Osteoblast (primary cell): ENCODE results near the gene RBM11. TPM values are rescaled to one million over a fixed set of nuclear protein-coding genes. Genes with fewer than 3 reads are reported as not detected.
"Not testable (repeated sequence)": the region's sequence is repeated elsewhere in the genome, so short reads cannot be mapped to it uniquely, and the experiment has no call there.

Source experiments
- DNase-seq: peaks from one replicate; pipeline ENCODE4 v3.0.0; 2011; ENCODE audit warnings: low spot score, mixed read lengths; ENCODE audit not compliant: insufficient read length; ENCODE audit errors: missing footprints
- H2AFZ ChIP-seq: 2 replicates; pipeline ENCODE4 v1.6.0; 2011; ENCODE audit warnings: mild to moderate bottlenecking, low read length
- H3K27ac ChIP-seq: 2 replicates; pipeline ENCODE4 v1.5.1; 2011; ENCODE audit warnings: mild to moderate bottlenecking, low read depth, low read length, moderate library complexity
- H3K27me3 ChIP-seq: 2 replicates; pipeline ENCODE4 v1.6.0; 2012; ENCODE audit warnings: mild to moderate bottlenecking, control low read depth, inconsistent platforms, low read length, moderate library complexity; ENCODE audit not compliant: insufficient read depth
- H3K36me3 ChIP-seq: 2 replicates; pipeline ENCODE4 v1.5.1; 2011; ENCODE audit warnings: mild to moderate bottlenecking, low read length, control low read depth, moderate library complexity; ENCODE audit not compliant: insufficient read depth
- H3K4me1 ChIP-seq: 2 replicates; pipeline ENCODE4 v1.5.1; 2011; ENCODE audit warnings: mild to moderate bottlenecking, low read length, control low read depth, moderate library complexity; ENCODE audit not compliant: insufficient read depth
- H3K4me2 ChIP-seq: 2 replicates; pipeline ENCODE4 v1.6.0; 2011; ENCODE audit warnings: mild to moderate bottlenecking, low read length; ENCODE audit not compliant: insufficient read depth
- H3K4me3 ChIP-seq: fragments of 200-600 bp; sonication (generic); 3 replicates; pipeline ENCODE4 v1.5.1; 2012; ENCODE audit warnings: mild to moderate bottlenecking, low read length, inconsistent platforms; ENCODE audit not compliant: insufficient read depth
- H3K79me2 ChIP-seq: 2 replicates; pipeline ENCODE4 v1.6.0; 2012; ENCODE audit warnings: mild to moderate bottlenecking, low read length, control low read depth, inconsistent platforms; ENCODE audit not compliant: insufficient read depth
- H3K9me3 ChIP-seq: 2 replicates; pipeline ENCODE4 v1.5.1; 2011; ENCODE audit warnings: low read depth, low read length, control low read depth
- H4K20me1 ChIP-seq: 2 replicates; pipeline ENCODE4 v1.6.0; 2012; ENCODE audit warnings: mild to moderate bottlenecking, low read length, control low read depth; ENCODE audit not compliant: insufficient read depth
- total RNA-seq: library from RNA; depleted of rRNA; stranded (reverse); fragments of >200 nt; gene quantifications from 2 replicates; pipeline ENCODE4 v1.2.3, GENCODE V29; 2012
- TF ChIP-seq, protein P1 (sequence below): IDR thresholded peaks from 2 replicates; pipeline ENCODE4 v1.5.1; 2011; ENCODE audit warnings: mild to moderate bottlenecking, low read depth, low read length, moderate library complexity; ENCODE audit errors: extremely low read depth

The RBM11 gene, protein sequence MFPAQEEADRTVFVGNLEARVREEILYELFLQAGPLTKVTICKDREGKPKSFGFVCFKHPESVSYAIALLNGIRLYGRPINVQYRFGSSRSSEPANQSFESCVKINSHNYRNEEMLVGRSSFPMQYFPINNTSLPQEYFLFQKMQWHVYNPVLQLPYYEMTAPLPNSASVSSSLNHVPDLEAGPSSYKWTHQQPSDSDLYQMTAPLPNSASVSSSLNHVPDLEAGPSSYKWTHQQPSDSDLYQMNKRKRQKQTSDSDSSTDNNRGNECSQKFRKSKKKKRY
- under 0.01 and 1.2 TPM in 2 replicates for total RNA-seq

DNA sequence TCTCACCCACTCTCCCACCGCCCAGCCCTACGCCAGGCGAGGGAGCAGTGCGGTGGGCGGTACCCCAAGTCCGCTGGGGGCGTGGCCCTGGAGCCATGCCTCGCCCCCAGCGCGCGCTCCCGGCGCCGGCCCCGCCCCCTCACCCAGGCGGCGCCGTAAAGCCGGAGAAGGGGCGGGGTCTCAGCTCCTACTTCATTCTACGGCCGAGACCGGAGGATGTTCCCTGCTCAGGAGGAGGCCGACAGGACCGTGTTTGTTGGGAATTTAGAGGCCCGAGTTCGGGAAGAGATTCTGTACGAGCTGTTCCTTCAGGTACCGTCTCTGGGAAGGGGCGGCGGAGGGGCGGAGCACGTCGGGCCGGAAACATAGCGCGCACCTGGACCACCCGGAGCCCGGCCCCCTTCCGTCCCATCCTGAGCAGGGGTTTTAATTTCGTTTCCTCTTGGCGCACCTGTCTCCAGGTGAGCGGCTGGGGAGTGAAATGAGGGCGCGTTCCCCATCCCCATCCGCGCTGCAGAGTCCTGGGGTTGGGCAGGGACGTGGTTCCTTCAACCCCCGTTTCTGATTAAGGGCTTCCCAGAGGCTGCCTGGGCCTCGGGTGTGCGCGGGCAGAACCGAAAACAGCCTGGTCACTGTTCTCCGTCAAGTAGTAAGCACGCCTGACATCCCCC, at the start of gene RBM11:
TSS of gene RBM11 (plus strand) at position 187 of the 671 bp plus-strand sequence. CDS start at position 217, 30 bp downstream.
- Histone ChIP-seq H3K9me3 (no peaks in the 10 kb centered on the region), H3K36me3 (no peaks in the 10 kb centered on the region), H3K4me3 (peak within 1 kb of the TSS; percentile 67), H3K79me2 (no peaks in the 10 kb centered on the region), H3K27ac (no peak within 1 kb of the TSS), H3K4me2 (peak within 1 kb of the TSS; percentile 65), H4K20me1 (no peaks in the 10 kb centered on the region), H3K4me1 (no peaks in the 10 kb centered on the region), H2AFZ (peak within 1 kb of the TSS; percentile 74), H3K27me3 (no peaks in the 10 kb centered on the region)
- peak; percentile 69 for DNase-seq
- TF ChIP-seq, protein P1, sequence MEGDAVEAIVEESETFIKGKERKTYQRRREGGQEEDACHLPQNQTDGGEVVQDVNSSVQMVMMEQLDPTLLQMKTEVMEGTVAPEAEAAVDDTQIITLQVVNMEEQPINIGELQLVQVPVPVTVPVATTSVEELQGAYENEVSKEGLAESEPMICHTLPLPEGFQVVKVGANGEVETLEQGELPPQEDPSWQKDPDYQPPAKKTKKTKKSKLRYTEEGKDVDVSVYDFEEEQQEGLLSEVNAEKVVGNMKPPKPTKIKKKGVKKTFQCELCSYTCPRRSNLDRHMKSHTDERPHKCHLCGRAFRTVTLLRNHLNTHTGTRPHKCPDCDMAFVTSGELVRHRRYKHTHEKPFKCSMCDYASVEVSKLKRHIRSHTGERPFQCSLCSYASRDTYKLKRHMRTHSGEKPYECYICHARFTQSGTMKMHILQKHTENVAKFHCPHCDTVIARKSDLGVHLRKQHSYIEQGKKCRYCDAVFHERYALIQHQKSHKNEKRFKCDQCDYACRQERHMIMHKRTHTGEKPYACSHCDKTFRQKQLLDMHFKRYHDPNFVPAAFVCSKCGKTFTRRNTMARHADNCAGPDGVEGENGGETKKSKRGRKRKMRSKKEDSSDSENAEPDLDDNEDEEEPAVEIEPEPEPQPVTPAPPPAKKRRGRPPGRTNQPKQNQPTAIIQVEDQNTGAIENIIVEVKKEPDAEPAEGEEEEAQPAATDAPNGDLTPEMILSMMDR: no peak

DNA sequence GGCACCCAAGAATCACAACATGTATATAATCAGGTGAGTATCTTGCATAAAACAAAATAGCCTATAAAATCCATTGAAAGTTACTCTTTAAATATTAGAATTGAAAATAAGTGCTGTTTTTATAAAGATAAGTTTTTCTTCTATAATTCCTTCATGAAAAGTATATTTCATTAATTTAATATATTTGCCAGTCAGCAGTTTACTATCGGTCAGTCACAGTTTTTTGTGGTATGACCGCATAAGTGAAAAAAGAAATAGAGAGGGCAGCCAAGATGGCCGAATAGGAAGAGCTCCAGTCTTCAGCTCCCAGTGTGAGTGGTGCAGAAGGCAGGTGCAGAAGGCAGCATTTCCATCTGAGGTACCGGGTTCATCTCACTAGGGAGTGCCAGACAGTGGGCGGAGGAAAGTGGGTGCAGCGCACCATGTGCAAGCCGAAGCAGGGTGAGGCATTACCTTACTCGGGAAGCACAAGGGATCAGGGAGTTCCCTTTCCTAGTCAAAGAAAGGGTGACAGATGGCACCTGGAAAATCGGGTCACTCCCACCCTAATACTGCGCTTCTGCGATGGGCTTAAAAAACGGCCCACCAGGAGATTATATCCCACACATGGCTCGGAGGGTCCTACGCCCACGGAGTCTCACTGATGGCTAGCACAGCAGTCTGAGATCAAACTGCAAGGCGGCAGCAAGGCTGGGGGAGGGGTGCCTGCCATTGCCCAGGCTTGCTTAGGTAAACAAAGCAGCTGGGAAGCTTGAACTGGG, 49.3 kb upstream of the RBM11 start:
- not testable (repeated sequence) for H3K4me1 ChIP-seq, H2AFZ ChIP-seq, H3K4me2 ChIP-seq, DNase-seq, H3K36me3 ChIP-seq, H3K9me3 ChIP-seq, H4K20me1 ChIP-seq, H3K4me3 ChIP-seq, H3K27ac ChIP-seq, H3K79me2 ChIP-seq, H3K27me3 ChIP-seq

DNA sequence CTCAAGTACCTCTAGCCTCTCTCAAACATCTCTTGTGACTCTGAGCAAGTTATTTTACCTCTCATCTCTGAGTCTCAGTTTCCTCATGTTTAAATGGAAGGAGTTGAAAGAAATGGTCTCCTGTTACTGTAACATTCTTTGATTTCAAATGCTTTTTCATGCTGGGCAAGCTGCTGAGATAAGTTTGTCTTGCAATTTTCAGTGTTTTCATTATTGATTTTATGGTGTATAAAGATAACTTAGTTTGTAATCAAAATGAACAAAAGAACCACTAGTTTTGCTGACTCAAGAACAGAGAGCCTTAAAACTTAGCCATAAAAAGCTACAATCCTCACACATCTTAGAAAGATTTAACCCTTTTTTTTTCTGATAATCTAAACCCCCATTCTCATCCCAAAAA, 9.7 kb upstream of the RBM11 start:
- no peak overlapping the region for H2AFZ ChIP-seq

DNA sequence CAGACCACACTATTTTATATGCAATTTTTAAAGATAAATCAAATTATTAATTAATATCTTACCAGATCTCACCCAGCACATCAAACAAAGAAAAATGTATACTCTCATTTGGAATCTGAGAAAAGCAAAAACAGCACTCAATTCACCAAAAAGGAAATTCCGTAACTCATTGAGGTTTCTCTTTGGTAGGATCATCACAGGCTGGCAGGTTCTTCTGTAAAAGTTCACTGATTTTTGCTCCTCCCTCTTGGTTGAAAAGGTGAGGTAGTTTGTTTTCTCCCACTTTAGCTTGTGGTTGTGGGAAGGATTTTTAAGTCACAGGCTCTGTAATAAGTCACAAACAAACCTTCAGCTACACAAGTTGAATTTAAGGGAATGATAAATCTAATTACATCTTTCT, 5.2 kb upstream of the RBM11 start, which contains the start of gene LIPI:
TSS of gene LIPI (minus strand) at position 218 of the 400 bp plus-strand sequence. CDS start at position 108, 110 bp downstream.
- H4K20me1 ChIP-seq: no peaks in the 10 kb centered on the region
- no peaks in the 10 kb centered on the region for H3K36me3 ChIP-seq
- H3K9me3 ChIP-seq: no peaks in the 10 kb centered on the region
- no peak within 1 kb of the TSS for H3K4me3 ChIP-seq
- H3K27me3 ChIP-seq: no peaks in the 10 kb centered on the region
- H3K4me1 ChIP-seq: no peaks in the 10 kb centered on the region
- H3K27ac ChIP-seq: no peak within 1 kb of the TSS
- no peak for DNase-seq
- TF ChIP-seq, protein P1: no peak
- no peak within 1 kb of the TSS for H3K4me2 ChIP-seq
- no peaks in the 10 kb centered on the region for H3K79me2 ChIP-seq
- no peak within 1 kb of the TSS for H2AFZ ChIP-seq

More for the DNA sequence above, 9.7 kb upstream of the RBM11 start:
- Histone ChIP-seq H3K79me2 (no peaks in the 10 kb centered on the region), H3K36me3 (no peaks in the 10 kb centered on the region), H3K4me1 (no peaks in the 10 kb centered on the region), H4K20me1 (no peaks in the 10 kb centered on the region), H3K4me3 (no peak overlapping the region), H3K9me3 (no peaks in the 10 kb centered on the region), H3K27ac (no peak overlapping the region), H3K4me2 (no peak overlapping the region), H3K27me3 (no peaks in the 10 kb centered on the region)
- DNase-seq: no peak
- TF ChIP-seq, protein P1: no peak
